PC-9 (cell line): ENCODE measurements around the gene PARP3. TPM values are rescaled to one million over a fixed set of nuclear protein-coding genes. Genes with fewer than 3 reads are reported as not detected.

ENCODE experiments used
- BruUV-seq: library from RNA; stranded (reverse); fragments of 400-500 nt; replicated peaks from 2 replicates; lab custom pipeline; 2021; lab: Mats Ljungman, UMichigan
- CTCF ChIA-PET: fragments of 300-600 bp; sonication (Branson Sonifier 250); formaldehyde crosslinking; loops from one replicate; lab custom pipeline; 2022; ENCODE audit warnings: antibody characterized with exemption; lab: Charles Lee
- POLR2A ChIA-PET: fragments of 300-600 bp; sonication (Branson Sonifier 250); formaldehyde crosslinking; loops from one replicate; lab custom pipeline; 2022; ENCODE audit warnings: antibody characterized with exemption; ENCODE audit not compliant: unreplicated experiment; lab: Charles Lee
- DNase-seq, 2 experiments: peaks; one replicate each; pipeline versions ENCODE4 v3.0.0 to v3.0.0-alpha.2; 2015 to 2022; ENCODE audit warnings: mixed read lengths in 1 of 2
- H2AFZ ChIP-seq: fragments of 200-600 bp; sonication (generic); 2 replicates; pipeline ENCODE4 v1.8.1; 2017; ENCODE audit warnings: antibody characterized with exemption
- H3F3A ChIP-seq: fragments of 200-600 bp; sonication (generic); 2 replicates; pipeline ENCODE4 v1.8.1; 2017; ENCODE audit warnings: antibody characterized with exemption, mild to moderate bottlenecking, low read depth; ENCODE audit not compliant: insufficient read depth
- H3K27ac ChIP-seq: fragments of 200-600 bp; sonication (generic); 2 replicates; pipeline ENCODE4 v1.6.1; 2016; ENCODE audit warnings: mixed run types
- H3K27me3 ChIP-seq: fragments of 200-600 bp; sonication (generic); 2 replicates; pipeline ENCODE4 v1.6.1; 2016; ENCODE audit warnings: low read depth, mixed run types; ENCODE audit not compliant: insufficient read depth
- H3K36me3 ChIP-seq: fragments of 200-600 bp; sonication (generic); 2 replicates; pipeline ENCODE4 v1.6.1; 2016; ENCODE audit warnings: low read depth, mixed run types
- H3K4me1 ChIP-seq: fragments of 200-600 bp; sonication (generic); replicated peaks from 2 replicates; pipeline ENCODE4 v1.6.1; 2016; ENCODE audit warnings: mixed run types; ENCODE audit not compliant: insufficient read depth
- H3K4me2 ChIP-seq: fragments of 200-600 bp; sonication (generic); 2 replicates; pipeline ENCODE4 v1.6.1; 2017; ENCODE audit warnings: mixed run types
- H3K4me3 ChIP-seq: fragments of 200-600 bp; sonication (generic); 2 replicates; pipeline ENCODE4 v1.6.1; 2016; ENCODE audit warnings: mixed run types
- H3K79me2 ChIP-seq: fragments of 200-600 bp; sonication (generic); 2 replicates; pipeline ENCODE4 v1.6.1; 2017; ENCODE audit warnings: low read depth, mixed run types
- H3K9me2 ChIP-seq: fragments of 200-600 bp; sonication (generic); 2 replicates; pipeline ENCODE4 v1.8.1; 2017; ENCODE audit warnings: mild to moderate bottlenecking; ENCODE audit not compliant: insufficient read depth
- H3K9me3 ChIP-seq: fragments of 200-600 bp; sonication (generic); 2 replicates; pipeline ENCODE4 v1.8.1; 2016; ENCODE audit warnings: low read depth; ENCODE audit not compliant: insufficient read depth
- H4K20me1 ChIP-seq: fragments of 200-600 bp; sonication (generic); 2 replicates; pipeline ENCODE4 v1.8.1; 2017; ENCODE audit not compliant: insufficient read depth
- CTCF ChIP-seq: fragments of 200-600 bp; sonication (generic); conservative IDR thresholded peaks from 2 replicates; pipeline ENCODE4 v1.6.1; 2017; ENCODE audit warnings: mixed run types, antibody characterized with exemption, mild to moderate bottlenecking, moderate library complexity
- EZH2 ChIP-seq: fragments of 200-600 bp; sonication (generic); IDR thresholded peaks from 2 replicates; pipeline ENCODE4 v1.8.0; 2017; ENCODE audit warnings: antibody characterized with exemption, low read depth
- intact Hi-C: fragments of 100-400 bp; cut with micrococcal nuclease; formaldehyde crosslinking; loops from one replicate; pipeline ENCODE4 v1.10.0; 2022; ENCODE audit not compliant: unreplicated experiment
- total RNA-seq: library from RNA; stranded (reverse); gene quantifications from 2 replicates; pipeline ENCODE4 v1.2.3, GENCODE V29; 2021

Gene PARP3
- total RNA-seq, 1 experiment from 2014 or later, result 24.4 TPM

- POLR2A ChIA-PET, result interaction anchor here (0.6 kb wide), 1 partner anchor 12 kb away, joined by 3 read pairs; no protein-coding TSS in a partner anchor
- TF ChIP-seq CTCF (no peak), EZH2 (no peak)
Observed at GRCh38 chr3:51985063-51985462, 42.9 kb downstream of the PARP3 start.

GRCh38 chr3:51986010-51986947, 44.1 kb downstream of the PARP3 start:
- Histone ChIP-seq H3K9me2 (no peaks in the 10 kb centered on the region), H3K4me3 (no peak overlapping the region), H3K79me2 (peaks cover 7% of the 10 kb centered on the region; the same call in 1 of the 2 replicates), H3K27me3 (no peaks in the 10 kb centered on the region), H3F3A (peaks cover 54% of the 10 kb centered on the region), H3K4me2 (no peak overlapping the region), H4K20me1 (no peaks in the 10 kb centered on the region), H3K9me3 (no peaks in the 10 kb centered on the region), H3K36me3 (no peaks in the 10 kb centered on the region), H3K4me1 (peaks cover 26% of the 10 kb centered on the region), H3K27ac (no peak overlapping the region), H2AFZ (no peak overlapping the region)
- no peak for DNase-seq
- POLR2A ChIA-PET, result no interaction called here
- no TSS peak for BruUV-seq
- no peak for TF ChIP-seq CTCF
- no peak for TF ChIP-seq EZH2
- intact Hi-C loops, result no loop called here
- CTCF ChIA-PET, result no interaction called here

More at GRCh38 chr3:51985063-51985462, 42.9 kb downstream of the PARP3 start:
- H3K9me2 ChIP-seq, result no peaks in the 10 kb centered on the region
- H3K36me3 ChIP-seq, result no peaks in the 10 kb centered on the region
- H3K79me2 ChIP-seq, result 0 out of 2 replicates have a peak, but pooled peaks cover 10% of the 10 kb centered on the region
- no TSS peak for BruUV-seq
- H3K27ac ChIP-seq, result no peak overlapping the region
- DNase-seq, result no peak
- H2AFZ ChIP-seq, result no peak overlapping the region
- CTCF ChIA-PET, result interaction anchor here (1.1 kb wide), 1 partner anchor 16 kb away, joined by 3 read pairs; no protein-coding TSS in a partner anchor
- H3K4me3 ChIP-seq, result no peak overlapping the region; the same call in 1 of the 2 replicates
- H3F3A ChIP-seq, result peaks cover 53% of the 10 kb centered on the region
- H3K4me2 ChIP-seq, result peak overlapping the region; percentile 93; the same call in 1 of the 2 replicates
- H3K9me3 ChIP-seq, result no peaks in the 10 kb centered on the region
- intact Hi-C loops, result no loop called here
- H3K27me3 ChIP-seq, result no peaks in the 10 kb centered on the region
- no peaks in the 10 kb centered on the region for H4K20me1 ChIP-seq
- H3K4me1 ChIP-seq, result peaks cover 29% of the 10 kb centered on the region

- Histone ChIP-seq H3F3A (peaks cover 58% of the 10 kb centered on the region), H3K79me2 (peaks cover 12% of the 10 kb centered on the region; the same call in 1 of the 2 replicates), H4K20me1 (0 out of 2 replicates have a peak, but pooled peaks cover 10% of the 10 kb centered on the region), H3K36me3 (peaks cover 5% of the 10 kb centered on the region; the same call in 1 of the 2 replicates), H3K9me2 (no peaks in the 10 kb centered on the region), H3K4me2 (no peak overlapping the region), H3K27ac (no peak overlapping the region), H3K27me3 (no peaks in the 10 kb centered on the region), H3K4me3 (no peak overlapping the region), H3K9me3 (no peaks in the 10 kb centered on the region), H2AFZ (no peak overlapping the region), H3K4me1 (peaks cover 13% of the 10 kb centered on the region)
- intact Hi-C loops, result no loop called here
- DNase-seq, result no peak
- BruUV-seq, result no TSS peak
- TF ChIP-seq CTCF (no peak), EZH2 (no peak)
- ChIA-PET CTCF (no interaction called here), POLR2A (interaction anchor here (0.6 kb wide), 1 partner anchor 54 kb away, joined by 5 read pairs; no protein-coding TSS in a partner anchor)
Observed at GRCh38 chr3:51987568-51987967, 45.4 kb downstream of the PARP3 start.
